GM19043 (cell line): ENCODE data around the gene IRF1.
"Not testable (repeated sequence)": the region's sequence is repeated elsewhere in the genome, so short reads cannot be mapped to it uniquely, and the experiment has no call there.

Source experiments
- ATAC-seq: cut with Tn5 transposase; IDR thresholded peaks from one replicate; pipeline ENCODE4 v1.9.1; 2021; ENCODE audit warnings: low read depth; ENCODE audit not compliant: unreplicated experiment

IRF1 gene, protein sequence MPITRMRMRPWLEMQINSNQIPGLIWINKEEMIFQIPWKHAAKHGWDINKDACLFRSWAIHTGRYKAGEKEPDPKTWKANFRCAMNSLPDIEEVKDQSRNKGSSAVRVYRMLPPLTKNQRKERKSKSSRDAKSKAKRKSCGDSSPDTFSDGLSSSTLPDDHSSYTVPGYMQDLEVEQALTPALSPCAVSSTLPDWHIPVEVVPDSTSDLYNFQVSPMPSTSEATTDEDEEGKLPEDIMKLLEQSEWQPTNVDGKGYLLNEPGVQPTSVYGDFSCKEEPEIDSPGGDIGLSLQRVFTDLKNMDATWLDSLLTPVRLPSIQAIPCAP

DNA sequence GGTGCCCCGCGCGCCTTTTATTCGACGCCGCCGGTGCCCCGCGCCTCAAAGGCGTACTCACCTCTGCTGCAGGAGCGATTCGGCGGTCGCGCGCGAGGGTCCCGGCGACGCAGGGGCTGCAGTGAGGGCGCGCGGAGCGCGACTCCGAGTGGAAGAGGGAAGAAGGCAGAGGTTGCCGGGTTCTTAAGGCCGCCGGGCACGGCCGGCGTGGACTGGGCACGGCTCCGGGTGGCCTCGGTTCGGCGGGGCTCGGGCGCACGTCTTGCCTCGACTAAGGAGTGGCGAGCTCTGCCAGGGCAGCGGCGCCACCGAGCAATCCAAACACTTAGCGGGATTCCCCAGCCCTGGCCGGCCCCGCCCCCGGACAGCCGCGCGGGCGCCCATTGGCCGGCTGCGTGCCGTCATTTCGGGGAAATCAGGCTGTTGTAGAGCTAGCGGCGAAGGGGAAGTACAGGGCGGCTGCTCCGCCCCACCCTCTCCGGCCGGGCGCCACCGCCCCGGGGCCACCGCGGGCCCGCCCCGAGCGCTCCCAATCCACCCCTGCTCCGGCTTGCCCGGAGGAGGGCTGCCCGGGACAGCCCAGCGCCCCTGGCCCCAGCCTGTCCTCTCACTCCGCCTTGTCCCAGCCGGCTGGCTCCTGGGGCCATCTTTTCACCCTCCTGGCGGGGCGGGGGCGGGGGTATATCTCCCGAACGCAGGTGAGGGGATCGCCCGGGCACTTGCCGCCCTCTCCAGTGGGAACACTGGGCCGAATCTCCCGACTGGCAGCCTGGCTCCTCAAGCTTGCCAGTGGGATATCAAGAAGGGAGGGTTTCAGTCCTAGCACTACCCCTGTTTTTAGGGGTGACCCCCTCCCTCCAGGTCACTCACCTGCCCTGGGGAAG, at the start of gene IRF1:
IRF1 (minus strand) TSS at position 290 of the 884 bp plus-strand sequence. CDS start 1,295 bp downstream, outside the sequence.
- ATAC-seq = peak; percentile 77

DNA sequence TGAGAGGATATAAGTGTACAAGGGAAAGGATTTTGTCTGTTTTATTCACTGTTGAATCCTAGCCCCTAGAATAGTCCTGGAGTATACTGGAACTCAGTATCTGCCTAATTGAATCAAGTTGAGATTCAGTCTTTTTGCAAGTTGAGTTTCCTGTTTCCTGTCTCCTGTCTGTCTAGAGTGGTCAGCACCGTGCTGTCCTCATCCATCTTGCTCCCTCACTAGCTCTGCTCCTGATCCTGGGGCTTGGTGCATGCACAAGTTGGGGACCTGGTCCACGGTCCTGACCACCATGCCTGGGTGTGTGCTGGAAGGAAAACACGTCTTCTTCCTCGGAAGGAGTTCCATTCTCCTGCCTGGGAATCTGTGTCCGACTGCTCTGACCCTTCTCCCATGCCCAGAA, 49.6 kb upstream of the IRF1 start:
- no peak for ATAC-seq

DNA sequence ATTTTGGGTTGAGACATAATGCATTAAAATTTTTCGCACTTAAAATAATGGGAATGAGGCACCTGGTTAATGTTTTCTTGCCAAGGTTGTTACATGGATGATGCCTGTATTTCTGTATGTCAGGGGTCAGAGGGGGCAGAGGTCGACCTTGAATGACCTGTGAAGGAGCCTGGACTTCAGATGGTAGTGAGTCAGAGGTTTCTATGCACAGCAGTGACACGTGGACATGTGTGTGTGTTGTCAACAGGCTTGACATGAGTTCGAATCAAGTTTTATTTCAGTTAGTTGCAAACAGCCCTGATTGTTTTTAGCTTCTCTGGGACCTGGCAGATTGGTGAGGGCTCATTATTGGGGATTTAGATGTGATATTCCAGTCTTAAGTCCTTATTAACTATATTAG, 49.1 kb upstream of the IRF1 start:
- ATAC-seq = no peak

DNA sequence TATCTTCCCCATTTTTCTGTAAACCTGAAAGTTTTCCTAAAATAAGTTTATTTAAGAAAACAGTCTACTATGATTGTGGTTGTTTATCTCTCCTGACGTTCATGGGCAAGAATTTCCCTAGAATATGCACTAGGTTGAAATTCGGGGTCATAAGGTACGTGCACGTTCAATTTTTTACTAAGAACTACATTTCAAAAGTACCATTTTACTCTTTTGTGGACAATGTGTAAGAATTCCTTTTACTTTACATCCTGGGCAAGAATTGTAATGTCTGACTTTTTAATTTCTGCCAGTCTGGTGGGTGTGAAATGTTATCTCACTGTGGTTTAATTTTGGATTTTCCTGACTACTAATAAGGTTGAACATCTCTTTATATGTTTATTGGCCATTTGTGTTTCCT, 40.4 kb upstream of the IRF1 start:
- no peak for ATAC-seq

DNA sequence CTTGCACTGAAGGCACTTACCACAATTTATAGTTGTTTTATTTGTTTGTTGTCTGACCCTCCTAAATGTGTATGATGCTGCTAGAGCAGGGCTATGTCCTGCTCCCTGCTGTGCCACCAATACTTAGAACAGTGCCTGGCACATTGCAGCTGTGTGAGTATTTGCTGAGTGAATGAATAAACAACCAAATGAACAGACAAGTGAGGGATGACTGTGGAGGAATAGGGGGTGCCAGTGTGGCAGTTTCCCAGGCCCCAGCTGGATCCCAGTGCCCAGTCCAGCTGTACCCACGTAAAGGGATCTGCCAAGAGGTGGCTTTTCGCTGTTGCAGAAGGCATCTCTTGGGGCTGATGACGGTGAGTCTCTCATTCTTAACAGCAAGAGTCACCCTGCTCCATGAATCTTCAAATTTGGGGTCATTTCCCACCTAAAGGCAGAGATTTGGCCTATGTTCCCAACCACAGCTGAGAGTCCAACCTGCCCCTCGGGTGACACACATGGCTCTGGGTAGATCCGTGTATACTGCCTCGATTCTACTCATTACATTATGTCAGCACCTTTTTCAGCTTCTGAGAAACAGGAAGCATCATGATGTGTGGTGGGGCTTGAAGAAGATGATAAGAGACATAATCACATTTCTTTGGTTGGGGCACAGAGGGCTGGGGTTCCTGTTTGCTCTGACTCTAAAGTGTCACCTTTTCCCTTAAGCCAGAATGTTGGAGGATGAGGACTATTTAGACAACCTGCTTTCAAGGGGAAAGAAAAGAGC, 38.5 kb upstream of the IRF1 start:
- no peak for ATAC-seq

DNA sequence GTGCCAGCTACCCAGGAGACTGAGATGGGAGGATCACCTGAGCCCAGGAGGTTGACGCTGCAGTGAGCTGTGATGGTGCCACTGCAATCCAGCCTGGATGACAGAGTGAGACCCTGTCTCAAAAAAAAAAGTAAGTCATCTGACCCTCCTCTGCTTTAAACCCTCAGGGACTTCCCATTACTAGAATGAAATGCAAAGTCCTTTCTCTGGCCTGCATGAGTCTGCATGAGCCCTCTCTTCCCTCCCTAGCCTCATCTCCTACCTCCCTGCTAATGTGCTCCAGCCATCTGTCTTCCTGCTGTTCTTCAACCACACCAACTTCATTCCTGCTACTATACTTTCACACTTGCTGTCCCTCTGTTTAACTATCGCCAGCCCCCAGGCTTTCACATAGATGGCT, 37.4 kb upstream of the IRF1 start:
- ATAC-seq = no peak

DNA sequence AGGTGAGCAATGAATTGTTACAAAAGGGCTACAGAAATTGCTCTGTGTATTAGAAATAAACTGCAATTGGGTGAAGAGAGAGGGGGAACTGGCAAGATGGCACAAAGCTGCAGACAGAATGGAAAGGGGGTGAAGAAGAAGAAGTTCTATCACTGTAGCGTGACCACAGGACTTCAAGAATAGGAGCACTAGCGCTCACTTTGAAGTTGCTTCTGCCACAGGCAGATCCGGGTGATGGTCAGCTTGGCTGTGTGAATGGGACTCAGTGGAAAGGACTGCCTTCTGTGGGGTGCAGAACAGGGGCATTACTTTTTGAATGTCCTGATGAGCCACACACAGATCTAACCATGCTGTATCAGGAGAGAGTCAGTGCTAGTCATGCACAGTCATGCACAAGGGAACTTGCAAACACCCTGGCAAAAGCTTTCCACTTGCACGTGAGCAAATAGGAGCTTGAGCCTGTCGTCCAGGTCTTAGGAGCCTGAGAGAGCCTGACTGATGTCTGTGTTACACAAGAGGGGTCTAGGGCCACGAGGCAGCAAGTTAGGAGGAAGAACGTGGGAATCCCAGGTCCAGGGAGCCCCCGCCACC, 36.5 kb upstream of the IRF1 start:
- no peak for ATAC-seq

DNA sequence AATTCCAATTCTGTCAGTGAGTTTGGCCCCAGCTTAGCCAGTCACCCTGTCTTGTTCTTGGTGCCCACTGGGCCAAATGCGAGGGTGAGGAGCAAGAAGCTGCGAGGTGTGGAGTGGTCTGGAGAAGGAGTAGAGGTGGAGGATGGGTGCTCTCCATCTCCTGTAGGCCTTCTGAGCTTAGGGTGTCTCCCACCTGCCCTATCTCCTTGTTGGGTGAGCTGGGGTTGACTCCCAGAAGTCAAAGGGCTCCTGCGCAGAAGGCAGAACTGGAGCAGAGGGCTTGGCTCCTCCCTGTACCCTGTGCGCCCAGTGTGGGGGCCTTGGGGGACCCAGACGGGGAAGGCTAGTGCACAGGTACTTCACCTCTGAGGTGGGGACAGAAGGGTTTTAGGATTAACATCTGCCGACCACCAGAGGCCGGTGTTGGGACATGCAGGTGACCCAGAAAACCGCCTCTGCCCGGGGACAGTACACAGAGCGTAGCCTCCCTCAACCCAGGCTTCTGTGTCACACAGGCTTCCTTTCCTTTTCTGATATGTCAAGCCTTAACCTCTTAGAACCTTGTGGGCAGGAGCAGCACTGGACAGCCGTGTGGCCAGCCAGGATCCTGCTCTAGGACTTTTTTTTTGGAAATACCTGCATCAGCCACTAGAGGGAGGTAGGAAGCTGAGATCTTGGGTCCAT, 35.9 kb upstream of the IRF1 start:
- ATAC-seq = peak; percentile 38

DNA sequence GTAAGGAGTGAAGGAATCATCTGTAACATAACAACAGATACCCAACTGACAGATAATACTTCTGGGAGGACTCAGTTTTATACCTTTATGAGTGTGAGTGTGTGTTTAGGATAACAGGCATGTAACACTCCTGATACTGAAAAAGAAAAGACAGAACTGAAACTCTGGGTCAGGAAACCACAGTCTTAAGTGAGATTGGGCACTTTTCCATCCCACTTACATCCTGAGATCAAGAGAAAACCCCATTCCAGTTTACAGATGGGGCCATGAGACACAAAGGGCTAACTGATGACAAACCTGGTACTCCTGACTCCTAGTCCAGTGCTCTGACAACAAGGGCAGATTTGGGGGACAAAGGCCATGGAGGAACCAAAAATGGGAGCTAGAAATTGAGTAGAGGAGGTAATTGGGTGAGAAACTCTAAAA, 34.7 kb upstream of the IRF1 start:
- peak; percentile 73 for ATAC-seq

DNA sequence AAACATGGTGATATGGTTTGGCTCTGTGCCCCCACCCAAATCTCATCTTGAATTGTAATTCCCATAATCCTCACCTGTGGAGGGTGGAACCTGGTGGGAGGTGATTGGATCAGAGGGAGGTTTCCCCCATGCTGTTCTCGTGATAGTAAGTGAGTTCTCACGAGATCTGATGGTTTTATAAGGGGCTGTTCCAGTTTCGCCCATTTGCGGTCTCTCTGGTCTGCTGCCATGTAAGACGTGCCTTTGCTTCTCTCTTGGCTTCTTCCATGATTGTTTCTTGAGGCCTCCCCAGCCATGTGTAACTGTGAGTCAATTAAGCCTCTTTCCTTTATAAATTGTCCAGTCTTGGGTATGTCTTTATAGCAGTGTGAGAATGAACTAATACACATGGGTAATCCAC, 34.3 kb upstream of the IRF1 start:
- not testable (repeated sequence) for ATAC-seq

DNA sequence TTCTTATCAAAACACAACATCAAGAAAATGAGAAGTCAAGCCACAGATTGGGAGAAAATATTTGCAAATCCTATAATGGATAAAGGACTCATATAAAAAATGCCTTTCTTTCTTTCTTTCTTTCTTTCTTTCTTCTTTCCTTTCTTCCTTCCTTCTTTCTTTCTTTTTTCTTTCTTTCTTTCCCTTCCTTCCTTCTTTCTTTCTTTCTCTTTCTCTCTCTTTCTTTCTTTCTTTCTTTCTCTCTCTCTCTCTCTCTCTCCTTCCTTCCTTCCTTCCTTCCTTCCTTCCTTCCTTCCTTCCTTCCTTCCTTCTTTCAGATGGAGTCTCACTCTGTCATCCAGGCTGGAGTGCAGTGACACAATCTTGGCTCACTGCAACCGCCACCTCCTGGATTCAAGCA, 31.5 kb upstream of the IRF1 start:
- ATAC-seq = not testable (repeated sequence)

DNA sequence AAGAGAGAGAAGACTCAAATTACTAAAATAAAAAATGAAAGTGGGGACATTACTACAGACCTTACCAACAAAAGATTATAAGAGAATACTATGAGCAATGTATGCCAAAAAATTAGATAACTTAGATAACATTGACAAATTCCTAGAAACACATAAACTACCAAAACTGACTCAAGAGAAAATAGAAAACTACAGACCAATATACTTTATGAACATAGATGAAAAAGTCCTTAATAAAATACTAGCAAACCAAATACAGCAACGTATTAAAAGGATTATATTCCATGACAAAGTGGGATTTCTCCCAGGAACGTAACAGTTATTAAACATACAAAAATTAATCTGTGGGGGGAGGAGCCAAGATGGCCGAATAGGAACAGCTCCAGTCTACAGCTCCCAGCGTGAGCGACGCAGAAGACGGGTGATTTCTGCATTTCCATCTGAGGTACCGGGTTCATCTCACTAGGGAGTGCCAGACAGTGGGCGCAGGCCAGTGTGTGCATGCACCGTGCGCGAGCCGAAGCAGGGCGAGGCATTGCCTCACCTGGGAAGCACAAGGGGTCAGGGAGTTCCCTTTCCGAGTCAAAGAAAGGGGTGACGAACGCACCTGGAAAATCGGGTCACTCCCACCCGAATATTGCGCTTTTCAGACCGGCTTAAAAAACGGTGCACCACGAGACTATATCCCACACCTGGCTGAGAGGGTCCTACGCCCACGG, 23.2 kb upstream of the IRF1 start:
- not testable (repeated sequence) for ATAC-seq

DNA sequence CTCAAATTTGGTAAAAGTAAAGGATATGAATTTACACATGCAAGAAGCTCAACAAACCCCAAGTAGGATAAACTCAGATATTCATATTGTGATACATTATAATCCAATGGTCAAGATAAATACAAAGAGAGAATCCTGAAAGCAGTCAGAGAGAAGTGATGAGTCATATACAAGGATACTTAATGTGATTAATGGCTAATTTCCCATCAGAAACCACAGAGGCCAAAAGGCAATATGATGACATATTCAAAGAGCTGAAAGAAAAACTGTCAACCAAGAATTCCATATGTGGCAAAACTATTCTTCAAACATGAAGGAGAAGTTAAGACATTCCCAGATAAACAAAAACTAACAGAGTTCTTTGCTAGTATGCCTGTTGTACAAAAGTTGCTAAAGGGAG, 19.5 kb upstream of the IRF1 start:
- no peak for ATAC-seq

DNA sequence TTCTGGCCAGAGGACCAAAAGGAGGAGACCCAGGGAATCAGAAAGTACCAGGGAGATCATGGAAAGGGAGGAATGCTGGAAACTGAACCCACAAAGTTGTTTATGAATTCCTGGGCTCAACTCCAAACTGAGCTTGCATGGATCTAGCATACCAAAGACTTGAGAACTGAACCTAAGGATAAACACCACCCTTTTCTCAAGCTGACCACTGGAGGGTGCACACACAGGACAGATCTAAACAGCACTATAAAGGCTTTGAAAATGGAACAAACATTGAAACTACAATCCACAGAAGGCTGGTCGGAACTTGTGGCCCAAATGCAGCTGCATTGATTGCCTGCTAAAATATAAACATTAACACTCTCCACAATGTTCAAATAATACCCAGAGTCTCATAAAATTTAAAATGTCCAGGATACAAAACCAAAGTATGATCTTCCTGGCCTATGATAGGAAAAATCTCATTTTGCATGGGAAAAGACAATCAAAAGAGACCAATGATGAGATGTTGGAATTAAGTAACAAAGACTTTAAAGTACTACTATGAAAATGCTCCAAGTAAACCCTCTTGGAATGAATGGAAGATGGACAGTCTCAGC, 15.6 kb upstream of the IRF1 start:
- ATAC-seq = peak; percentile 56

DNA sequence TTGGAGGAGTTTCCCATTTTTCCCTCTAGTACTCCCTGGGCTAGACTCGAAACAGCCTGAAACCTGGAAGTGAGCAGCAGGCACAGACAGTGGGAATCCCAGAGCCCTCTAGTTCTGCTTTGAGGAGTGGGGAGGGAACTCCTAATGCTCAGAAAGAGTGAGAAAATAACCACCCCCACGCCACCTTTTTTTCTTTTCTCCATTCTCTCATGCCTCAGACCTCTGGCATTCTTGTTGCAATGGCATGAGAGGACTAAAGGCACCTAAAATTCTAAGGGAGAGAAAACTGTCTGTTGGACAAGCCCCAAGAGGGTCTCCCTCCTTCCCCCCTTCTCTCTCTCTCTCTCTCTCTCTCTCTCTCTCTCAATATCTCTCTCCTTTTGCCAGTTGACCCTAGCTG, 15.1 kb upstream of the IRF1 start:
- no peak for ATAC-seq

DNA sequence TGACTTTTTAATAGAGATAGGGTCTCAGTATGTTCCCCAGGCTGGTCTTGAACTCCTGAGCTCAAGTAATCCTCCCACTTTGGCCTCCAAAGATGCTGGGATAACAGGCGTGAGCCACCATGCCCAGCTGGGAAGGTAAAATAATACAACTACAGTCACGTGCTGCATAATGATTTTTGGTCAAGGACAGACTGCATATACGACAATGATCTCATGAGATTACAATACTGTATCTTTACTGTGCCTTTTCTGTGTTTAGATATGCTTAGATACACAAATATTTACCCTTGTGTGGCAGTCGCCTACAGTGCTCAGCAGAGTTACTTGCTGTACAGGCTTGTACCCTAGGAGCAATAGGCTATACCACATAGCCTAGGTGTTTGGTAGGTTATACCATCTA, 14.2 kb upstream of the IRF1 start:
- ATAC-seq = no peak

DNA sequence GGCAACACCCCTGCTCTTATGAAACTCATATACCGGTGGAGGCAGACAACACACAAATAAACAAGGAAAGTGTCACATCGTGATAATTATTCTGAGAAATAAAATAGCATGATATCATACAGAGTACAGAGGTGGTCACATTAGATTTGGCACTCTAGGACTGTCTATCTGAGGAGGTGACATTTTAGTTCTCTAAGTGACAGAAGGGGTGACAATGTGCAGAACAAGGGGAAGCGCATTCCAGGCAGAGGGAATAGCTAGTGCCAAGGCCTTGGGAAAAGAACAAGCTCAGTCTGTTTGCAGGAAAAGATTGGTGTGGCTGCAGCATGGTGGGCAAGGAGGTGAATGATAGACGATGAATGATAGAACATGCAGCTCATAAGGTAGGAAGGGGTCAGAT, 12.7 kb upstream of the IRF1 start:
- no peak for ATAC-seq

DNA sequence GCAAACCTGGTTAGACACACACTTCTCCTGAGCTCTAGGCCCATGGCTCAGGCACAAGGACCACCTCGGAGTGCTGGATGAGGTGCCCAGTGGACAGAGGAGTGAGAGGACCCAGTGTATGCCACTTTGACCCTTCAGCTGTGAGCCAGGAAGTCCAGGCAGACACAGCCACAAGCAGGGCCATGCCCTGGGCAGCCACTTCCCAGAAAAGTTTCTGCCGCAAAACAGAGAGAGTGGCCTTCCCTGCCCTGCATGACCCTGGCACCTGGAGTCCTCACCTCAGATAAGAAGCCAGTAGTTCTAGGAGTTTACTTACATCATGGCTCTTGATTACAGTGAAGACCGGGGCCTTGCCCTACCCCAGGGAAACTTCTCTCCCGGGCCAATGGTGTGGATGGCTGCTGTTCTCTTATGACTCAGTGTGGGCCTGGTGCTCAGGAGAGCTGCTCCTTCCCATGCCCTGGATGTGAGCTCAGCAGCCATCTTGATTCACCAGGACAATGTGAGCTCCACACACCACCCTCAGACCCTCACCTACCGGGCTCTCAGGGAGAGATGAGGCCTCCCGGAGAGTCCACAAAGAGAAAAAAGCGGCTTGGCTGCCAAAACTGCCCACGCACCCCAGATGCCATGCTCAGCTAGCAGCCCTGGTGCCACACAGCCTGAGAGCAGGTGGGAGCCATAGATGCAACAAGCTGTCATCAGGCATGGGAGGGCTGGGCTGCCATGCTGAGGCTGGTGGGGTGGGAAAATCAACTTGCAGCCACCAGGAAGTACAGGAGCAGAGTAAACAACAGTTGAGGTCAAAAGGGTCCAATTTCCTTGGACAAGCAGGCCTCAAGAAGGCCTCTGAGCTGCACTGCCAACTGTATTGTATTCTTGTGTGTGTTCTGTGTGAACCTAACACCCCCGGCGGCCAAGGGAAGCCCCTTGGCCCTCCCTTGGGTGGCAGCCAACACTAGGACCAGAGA, 11.7 kb upstream of the IRF1 start:
- ATAC-seq = no peak
